ENCODE results near the gene FILIP1. TPM values are rescaled to one million over a fixed set of nuclear protein-coding genes. Genes with fewer than 3 reads are reported as not detected.

FILIP1 gene
- total and polyA plus RNA-seq, 2 of the 4 experiments (the other 2 are of a cell fraction): under 0.01 to 0.03 TPM

DNA sequence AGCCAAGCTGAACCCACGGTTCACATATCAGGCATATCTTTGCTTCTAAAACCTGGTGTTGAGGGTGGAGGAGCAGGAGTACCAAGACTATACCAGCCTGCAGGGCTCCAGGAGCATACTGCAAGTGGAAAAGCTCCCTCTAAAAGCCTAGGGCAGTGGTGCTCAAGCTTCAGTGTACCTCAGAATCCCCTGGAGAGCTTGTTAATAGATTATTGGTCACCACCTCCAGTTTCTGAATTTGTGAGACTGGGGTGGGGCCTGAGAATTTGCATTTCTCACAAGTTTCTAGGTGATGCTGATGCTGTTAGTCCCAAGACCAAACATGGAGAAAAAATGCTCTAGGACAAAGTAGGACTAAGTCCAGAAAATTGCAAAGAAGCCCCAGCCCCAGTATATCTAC lies 65.4 kb downstream of the FILIP1 start:
- no peaks in the 10 kb centered on the region for H3K36me3 ChIP-seq (ENCODE audit: control insufficient read depth, insufficient read depth, low read length)
- TF ChIP-seq, protein P1, sequence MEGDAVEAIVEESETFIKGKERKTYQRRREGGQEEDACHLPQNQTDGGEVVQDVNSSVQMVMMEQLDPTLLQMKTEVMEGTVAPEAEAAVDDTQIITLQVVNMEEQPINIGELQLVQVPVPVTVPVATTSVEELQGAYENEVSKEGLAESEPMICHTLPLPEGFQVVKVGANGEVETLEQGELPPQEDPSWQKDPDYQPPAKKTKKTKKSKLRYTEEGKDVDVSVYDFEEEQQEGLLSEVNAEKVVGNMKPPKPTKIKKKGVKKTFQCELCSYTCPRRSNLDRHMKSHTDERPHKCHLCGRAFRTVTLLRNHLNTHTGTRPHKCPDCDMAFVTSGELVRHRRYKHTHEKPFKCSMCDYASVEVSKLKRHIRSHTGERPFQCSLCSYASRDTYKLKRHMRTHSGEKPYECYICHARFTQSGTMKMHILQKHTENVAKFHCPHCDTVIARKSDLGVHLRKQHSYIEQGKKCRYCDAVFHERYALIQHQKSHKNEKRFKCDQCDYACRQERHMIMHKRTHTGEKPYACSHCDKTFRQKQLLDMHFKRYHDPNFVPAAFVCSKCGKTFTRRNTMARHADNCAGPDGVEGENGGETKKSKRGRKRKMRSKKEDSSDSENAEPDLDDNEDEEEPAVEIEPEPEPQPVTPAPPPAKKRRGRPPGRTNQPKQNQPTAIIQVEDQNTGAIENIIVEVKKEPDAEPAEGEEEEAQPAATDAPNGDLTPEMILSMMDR (conservative IDR thresholded peaks at IDR 0.05; ENCODE audit: low read depth, low read length): no peak
- TF ChIP-seq RFX5 (IDR thresholded peaks at IDR 0.05; ENCODE audit: low read depth, low read length) (no peak), CHD1 (IDR thresholded peaks at IDR 0.05; ENCODE audit: low read depth, low read length) (no peak), CEBPB (IDR thresholded peaks at IDR 0.05; ENCODE audit: low read depth, low read length) (no peak), MAFK (IDR thresholded peaks at IDR 0.05; ENCODE audit: low read depth, low read length) (no peak), FOS (IDR thresholded peaks at IDR 0.05; ENCODE audit: low read depth, low read length) (no peak), RCOR1 (IDR thresholded peaks at IDR 0.05; ENCODE audit: insufficient replicate concordance, low read length) (no peak), POLR2A (IDR thresholded peaks at IDR 0.05; ENCODE audit: low read depth, low read length) (no peak), BHLHE40 (IDR thresholded peaks at IDR 0.05; ENCODE audit: low read depth, low read length) (no peak), MXI1 (IDR thresholded peaks at IDR 0.05; ENCODE audit: borderline replicate concordance, low read depth, low read length) (no peak), MAZ (IDR thresholded peaks at IDR 0.05; ENCODE audit: borderline replicate concordance, low read depth, low read length) (no peak), SMC3 (IDR thresholded peaks at IDR 0.05; ENCODE audit: low read depth, low read length) (no peak), NFE2L2 (IDR thresholded peaks at IDR 0.05; ENCODE audit: low read depth, low read length) (no peak), RAD21 (IDR thresholded peaks at IDR 0.05; ENCODE audit: low read length) (no peak)
- TF ChIP-seq, protein P2, sequence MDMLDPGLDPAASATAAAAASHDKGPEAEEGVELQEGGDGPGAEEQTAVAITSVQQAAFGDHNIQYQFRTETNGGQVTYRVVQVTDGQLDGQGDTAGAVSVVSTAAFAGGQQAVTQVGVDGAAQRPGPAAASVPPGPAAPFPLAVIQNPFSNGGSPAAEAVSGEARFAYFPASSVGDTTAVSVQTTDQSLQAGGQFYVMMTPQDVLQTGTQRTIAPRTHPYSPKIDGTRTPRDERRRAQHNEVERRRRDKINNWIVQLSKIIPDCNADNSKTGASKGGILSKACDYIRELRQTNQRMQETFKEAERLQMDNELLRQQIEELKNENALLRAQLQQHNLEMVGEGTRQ (IDR thresholded peaks at IDR 0.05; ENCODE audit: low read depth, low read length): no peak
- TF ChIP-seq, protein P3, sequence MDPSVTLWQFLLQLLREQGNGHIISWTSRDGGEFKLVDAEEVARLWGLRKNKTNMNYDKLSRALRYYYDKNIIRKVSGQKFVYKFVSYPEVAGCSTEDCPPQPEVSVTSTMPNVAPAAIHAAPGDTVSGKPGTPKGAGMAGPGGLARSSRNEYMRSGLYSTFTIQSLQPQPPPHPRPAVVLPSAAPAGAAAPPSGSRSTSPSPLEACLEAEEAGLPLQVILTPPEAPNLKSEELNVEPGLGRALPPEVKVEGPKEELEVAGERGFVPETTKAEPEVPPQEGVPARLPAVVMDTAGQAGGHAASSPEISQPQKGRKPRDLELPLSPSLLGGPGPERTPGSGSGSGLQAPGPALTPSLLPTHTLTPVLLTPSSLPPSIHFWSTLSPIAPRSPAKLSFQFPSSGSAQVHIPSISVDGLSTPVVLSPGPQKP (IDR thresholded peaks at IDR 0.05; ENCODE audit: borderline replicate concordance, low read depth, low read length): no peak
- POLR2A ChIA-PET (ENCODE audit: unreplicated experiment): no interaction called here

More for the DNA sequence above, 65.4 kb downstream of the FILIP1 start:
- no peak overlapping the region for H2BK120ac ChIP-seq (ENCODE audit: low read depth, low read length)
- H3K23ac ChIP-seq (ENCODE audit: low read depth, low read length): no peak overlapping the region
- DNase-seq (no peak), ATAC-seq (ENCODE audit: low read depth) (no peak)
- no peak overlapping the region for H2BK15ac ChIP-seq (ENCODE audit: low read depth, low read length)
- no peak overlapping the region for H4K8ac ChIP-seq (ENCODE audit: low read depth in 2 of 2, low read length in 2 of 2)
- no peak overlapping the region for H3K4ac ChIP-seq (ENCODE audit: low read depth, low read length)
- no peak overlapping the region for H3K27ac ChIP-seq (ENCODE audit: insufficient read depth, low read length)
- no peak overlapping the region for H3K14ac ChIP-seq (replicated peaks; ENCODE audit: low read depth, low read length)
- no peak overlapping the region for H2AFZ ChIP-seq (replicated peaks; ENCODE audit: low read length, poor library complexity)
- H3K9me3 ChIP-seq (ENCODE audit: control insufficient read depth, insufficient read depth, low read length): no peaks in the 10 kb centered on the region
- no TSS peak for BruUV-seq (replicated peaks)
- peaks cover 5% of the 10 kb centered on the region; the same call in 1 of the 2 replicates for H3K9me1 ChIP-seq (ENCODE audit: insufficient read depth, low read length)
- H4K91ac ChIP-seq (ENCODE audit: insufficient read depth, low read depth, low read length): no peak overlapping the region
- no peak overlapping the region for H2AK5ac ChIP-seq (ENCODE audit: low read depth, low read length)
- no peak overlapping the region; the same call in 1 of the 2 replicates for H4K5ac ChIP-seq (ENCODE audit: low read depth, low read length)
- H3K4me3 ChIP-seq (ENCODE audit: insufficient read depth, low read depth, low read length): no peak overlapping the region
- no peak overlapping the region for H3K9ac ChIP-seq (ENCODE audit: low read depth, low read length)
- H3K4me1 ChIP-seq (ENCODE audit: control insufficient read depth, insufficient read depth, low read length): peaks cover 9% of the 10 kb centered on the region
- H2BK5ac ChIP-seq (ENCODE audit: low read depth, low read length, poor library complexity, severe bottlenecking): no peak overlapping the region
- no peaks in the 10 kb centered on the region for H3K27me3 ChIP-seq (ENCODE audit: control insufficient read depth, insufficient read depth, low read length)
- CTCF ChIA-PET: interaction anchor here (1.5 kb wide), 1 partner anchor 34 kb away, joined by 3 read pairs; no protein-coding TSS in a partner anchor
- no peak overlapping the region for H3K56ac ChIP-seq (ENCODE audit: extremely low read depth, insufficient read depth, low read length)
- H2AK9ac ChIP-seq (replicated peaks; ENCODE audit: low read depth, low read length, poor library complexity): no peak overlapping the region
- no peaks in the 10 kb centered on the region for H3K79me1 ChIP-seq (ENCODE audit: low read depth in 1 of 2, low read length in 2 of 2)
- no peaks in the 10 kb centered on the region for H4K20me1 ChIP-seq (ENCODE audit: insufficient read depth, low read length)
- dilution Hi-C loops (cut with HindIII; ENCODE audit: low sequenced_read_pairs, unreplicated experiment) (no loop called here), intact Hi-C loops (cut with micrococcal nuclease) (no loop called here), in situ Hi-C loops (cut with MboI; ENCODE audit: low sequenced_read_pairs) (no loop called here)
- H3K4me2 ChIP-seq (ENCODE audit: low read depth, low read length): no peak overlapping the region
- no peak overlapping the region for H2BK20ac ChIP-seq (ENCODE audit: low read depth, low read length)
- H3K18ac ChIP-seq (ENCODE audit: low read depth, low read length): peak overlapping the region; percentile 47
- no CpG with 5 or more reads among the region's 1 CpG for WGBS, 2 experiments (ENCODE audit: extremely low coverage in 2 of 2, insufficient read length in 1 of 2)

Data from IMR-90 (cell line).